Small intestine (tissue), 7 donors: ENCODE results near the gene AHCYL2. TPM values are rescaled to one million over a fixed set of nuclear protein-coding genes. Genes with fewer than 3 reads are reported as not detected.
A peak's percentile ranks its signal among the peaks of the same experiment; 100 is the strongest.

Experiments used
- DNase-seq, 2 donors: peaks; one replicate each; pipeline versions ENCODE4 v3.0.0 to v3.0.0-alpha.2; 2013
- FAIRE-seq: peaks from 2 replicates; lab custom pipeline; 2012; peaks lifted over from hg19 to GRCh38; lab: Jason Lieb, UNC
- H3K27ac ChIP-seq, 3 donors: one replicate each; pipeline ENCODE4 v1.5.1; 2013; ENCODE audit warnings: low read length in 2 of 3, mild to moderate bottlenecking in 2 of 3, control low read depth in 1 of 3, inconsistent platforms in 1 of 3, low read depth in 1 of 3, moderate library complexity in 1 of 3
- H3K27me3 ChIP-seq, 3 donors: one replicate each; pipeline ENCODE4 v1.6.1; 2013; ENCODE audit warnings: low read length in 3 of 3, inconsistent platforms in 1 of 3; ENCODE audit not compliant: control insufficient read depth in 3 of 3, insufficient read depth in 3 of 3
- H3K36me3 ChIP-seq, 3 donors: one replicate each; pipeline ENCODE4 v1.6.1; 2013; ENCODE audit warnings: low read length in 3 of 3, inconsistent platforms in 1 of 3, low read depth in 1 of 3, mild to moderate bottlenecking in 1 of 3, moderate library complexity in 1 of 3; ENCODE audit not compliant: control insufficient read depth in 3 of 3, insufficient read depth in 2 of 3
- H3K4me1 ChIP-seq, 3 donors: one replicate each; pipeline ENCODE4 v1.6.1; 2013; ENCODE audit warnings: low read length in 2 of 3, inconsistent platforms in 1 of 3, low read depth in 1 of 3, mild to moderate bottlenecking in 1 of 3, moderate library complexity in 1 of 3; ENCODE audit not compliant: control insufficient read depth in 3 of 3, insufficient read depth in 2 of 3
- H3K4me3 ChIP-seq, 3 donors: one replicate each; pipeline ENCODE4 v1.5.1; 2013; ENCODE audit warnings: low read length in 3 of 3, control low read depth in 1 of 3, inconsistent platforms in 1 of 3, low read depth in 1 of 3, mild to moderate bottlenecking in 1 of 3, moderate library complexity in 1 of 3
- H3K9me3 ChIP-seq, 2 donors: one replicate each; pipeline ENCODE4 v1.6.1; 2013; ENCODE audit warnings: low read depth in 1 of 2, low read length in 1 of 2; ENCODE audit not compliant: control insufficient read depth in 2 of 2, insufficient read depth in 1 of 2
- WGBS, 3 donors: extraction: QIAGEN DNeasy Blood & Tissue Kit; methylation state at CpG; one replicate each; pipeline ENCODE4 v1.1.7; 2013; 5-methylcytosine and 5-hydroxymethylcytosine counted together
- polyA plus RNA-seq, 4 donors: library from polyadenylated mRNA; stranded (reverse) in 3 of 4; unstranded in 1 of 4; fragments of 200-250 nt in 3 of 4; fragments of 120-200 nt in 1 of 4; gene quantifications; one replicate each; pipeline versions ENCODE4 v1.2.1 to v1.2.3, GENCODE V29; 2013
- donor health status: healthy with polysubstance abuse.
- donor health status: control.
- donor health status: control.
- donor health status: Bipolar disorder and iron deficiency.
- donor health status: healthy.

The AHCYL2 gene
- polyA plus RNA-seq, 4 donors: 18.2 to 25.4 (median 22.3) TPM

- Histone ChIP-seq H3K27ac (no peak overlapping the region), H3K4me3 (no peak overlapping the region), H3K4me1 (no peaks in the 10 kb centered on the region), H3K36me3 (peaks cover 0 to 35% (median 0%) of the 10 kb centered on the region in 3 donors), H3K9me3 (no peaks in the 10 kb centered on the region), H3K27me3 (no peaks in the 10 kb centered on the region)
- 85 to 88% (median 85%) methylated on average over 14 of the region's 14 CpGs for WGBS, 3 donors
- DNase-seq: no peak
- FAIRE-seq: no peak
Measured at GRCh38 chr7:129203050-129203741, 21.6 kb upstream of the AHCYL2 start.

GRCh38 chr7:129205126-129205818, 19.6 kb upstream of the AHCYL2 start:
- Histone ChIP-seq H3K36me3 (peaks cover 0 to 47% (median 0%) of the 10 kb centered on the region in 3 donors), H3K9me3 (no peaks in the 10 kb centered on the region), H3K27me3 (no peaks in the 10 kb centered on the region), H3K27ac (no peak overlapping the region), H3K4me1 (no peaks in the 10 kb centered on the region), H3K4me3 (no peak overlapping the region)
- no peak for DNase-seq
- no peak for FAIRE-seq
- WGBS, 3 donors: 89% methylated on average over 27 to 29 of the region's 29 CpGs

GRCh38 chr7:129205987-129206785, 18.6 kb upstream of the AHCYL2 start:
- Histone ChIP-seq H3K9me3 (no peaks in the 10 kb centered on the region), H3K27me3 (no peaks in the 10 kb centered on the region), H3K27ac (no peak overlapping the region), H3K4me1 (no peaks in the 10 kb centered on the region), H3K4me3 (no peak overlapping the region), H3K36me3 (peaks cover 0 to 56% (median 0%) of the 10 kb centered on the region in 3 donors)
- no peak for DNase-seq
- WGBS, 3 donors: 87 to 89% (median 89%) methylated on average over 18 of the region's 18 CpGs
- FAIRE-seq: no peak

GRCh38 chr7:129208667-129209066, 16.2 kb upstream of the AHCYL2 start:
- Histone ChIP-seq H3K9me3 (no peaks in the 10 kb centered on the region), H3K4me1 (no peaks in the 10 kb centered on the region), H3K4me3 (no peak overlapping the region), H3K36me3 (peaks cover 0 to 66% (median 0%) of the 10 kb centered on the region in 3 donors), H3K27ac (no peak overlapping the region), H3K27me3 (no peaks in the 10 kb centered on the region)
- FAIRE-seq (no peak), DNase-seq (no peak)
- 75 to 80% (median 79%) methylated on average over 9 of the region's 9 CpGs for WGBS, 3 donors

GRCh38 chr7:129209067-129209926, 15.5 kb upstream of the AHCYL2 start:
- Histone ChIP-seq H3K36me3 (peaks cover 0 to 66% (median 0%) of the 10 kb centered on the region in 3 donors), H3K9me3 (no peaks in the 10 kb centered on the region), H3K4me1 (no peaks in the 10 kb centered on the region), H3K27me3 (no peaks in the 10 kb centered on the region), H3K27ac (no peak overlapping the region), H3K4me3 (no peak overlapping the region)
- DNase-seq: no peak
- WGBS, 3 donors: 83 to 90% (median 88%) methylated on average over 15 of the region's 15 CpGs
- no peak for FAIRE-seq

GRCh38 chr7:129210256-129210988, 14.4 kb upstream of the AHCYL2 start:
- DNase-seq (peak; percentile 55 to 69), FAIRE-seq (no peak)
- no peak overlapping the region for H3K27ac ChIP-seq
- no peak overlapping the region for H3K4me3 ChIP-seq
- H3K36me3 ChIP-seq: peaks cover 0 to 60% (median 0%) of the 10 kb centered on the region in 3 donors
- H3K27me3 ChIP-seq: no peaks in the 10 kb centered on the region
- WGBS, 3 donors: 55 to 71% (median 63%) methylated on average over 16 of the region's 16 CpGs
- peaks cover 0 to 3% of the 10 kb centered on the region in 2 donors for H3K9me3 ChIP-seq
- H3K4me1 ChIP-seq: no peaks in the 10 kb centered on the region

DNA sequence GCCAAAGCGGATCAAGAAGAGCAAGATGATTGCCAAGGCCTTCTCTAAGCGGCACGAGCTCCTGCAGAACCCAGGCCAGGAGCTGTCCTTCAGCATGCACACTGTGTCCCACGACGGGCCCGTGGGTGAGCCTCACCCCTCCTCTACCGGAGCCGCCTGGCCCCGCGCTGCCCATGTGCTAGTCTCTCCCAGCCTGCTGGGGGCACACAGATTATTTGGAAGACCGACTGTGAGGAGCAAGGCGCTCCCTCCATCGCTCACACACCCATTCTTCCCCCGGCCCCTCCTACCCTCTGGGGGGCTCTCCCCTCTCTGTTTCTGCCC, 13.9 kb upstream of the AHCYL2 start:
- H3K27ac ChIP-seq: no peak overlapping the region
- FAIRE-seq (no peak), DNase-seq (no peak)
- H3K9me3 ChIP-seq: peaks cover 0 to 3% of the 10 kb centered on the region in 2 donors
- H3K4me1 ChIP-seq: no peaks in the 10 kb centered on the region
- no peak overlapping the region for H3K4me3 ChIP-seq
- no peaks in the 10 kb centered on the region for H3K27me3 ChIP-seq
- peaks cover 0 to 54% (median 0%) of the 10 kb centered on the region in 3 donors for H3K36me3 ChIP-seq
- 90 to 94% (median 94%) methylated on average over 14 of the region's 14 CpGs for WGBS, 3 donors
